ENCODE data around the gene SSH2.

GRCh38 chr17:29758255-29758654 lies 171.8 kb downstream of the SSH2 start:
- TF ChIP-seq CTCF (conservative IDR thresholded peaks at IDR 0.05 in 1 of 2, IDR thresholded peaks at IDR 0.05 in 1 of 2; ENCODE audit: extremely low read depth in 1 of 2, insufficient read depth in 1 of 2, low read depth in 1 of 2, low read length in 2 of 2) = no peak
- TF ChIP-seq EZH2 (IDR thresholded peaks at IDR 0.05; ENCODE audit: borderline replicate concordance, low read length) = no peak

All from mammary epithelial cell (primary cell).